KMS-11 (cell line): ENCODE results near the gene ABHD17C.

ENCODE experiments used
- H2AFZ ChIP-seq: fragments of 200-600 bp; sonication (generic); 2 replicates; pipeline ENCODE4 v1.6.1; 2016; ENCODE audit warnings: antibody characterized with exemption, mixed run types, low read depth
- H3K27ac ChIP-seq: fragments of 200-600 bp; sonication (generic); 2 replicates; pipeline ENCODE4 v1.6.1; 2016; ENCODE audit warnings: mild to moderate bottlenecking, mixed run types
- H3K27me3 ChIP-seq: fragments of 200-600 bp; sonication (generic); 2 replicates; pipeline ENCODE4 v1.6.1; 2017; ENCODE audit warnings: mild to moderate bottlenecking, low read depth, mixed run types, moderate library complexity; ENCODE audit not compliant: insufficient read depth
- H3K36me3 ChIP-seq: fragments of 200-600 bp; sonication (generic); 2 replicates; pipeline ENCODE4 v1.6.1; 2017; ENCODE audit warnings: mild to moderate bottlenecking, mixed run types; ENCODE audit not compliant: insufficient read depth
- H3K4me1 ChIP-seq: fragments of 200-600 bp; sonication (generic); 2 replicates; pipeline ENCODE4 v1.6.1; 2016; ENCODE audit warnings: mild to moderate bottlenecking, low read depth, mixed run types; ENCODE audit not compliant: poor library complexity, severe bottlenecking
- H3K4me2 ChIP-seq: fragments of 200-600 bp; sonication (generic); 2 replicates; pipeline ENCODE4 v1.7.0; 2016; ENCODE audit warnings: mild to moderate bottlenecking, mixed run types
- H3K4me3 ChIP-seq: fragments of 200-600 bp; sonication (generic); IDR thresholded peaks from 2 replicates; pipeline ENCODE4 v1.6.1; 2017; ENCODE audit warnings: low read depth, low read length, mixed read lengths; ENCODE audit not compliant: insufficient read depth
- H3K79me2 ChIP-seq: fragments of 200-600 bp; sonication (generic); 2 replicates; pipeline ENCODE4 v1.6.1; 2016; ENCODE audit warnings: low read depth, mixed run types; ENCODE audit not compliant: insufficient read depth
- H3K9ac ChIP-seq: fragments of 200-600 bp; sonication (generic); 2 replicates; pipeline ENCODE4 v1.6.1; 2016; ENCODE audit warnings: mild to moderate bottlenecking, mixed run types
- H4K20me1 ChIP-seq: fragments of 200-600 bp; sonication (generic); 2 replicates; pipeline ENCODE4 v1.6.1; 2016; ENCODE audit warnings: mild to moderate bottlenecking, mixed run types; ENCODE audit not compliant: insufficient read depth
- CTCF ChIP-seq: fragments of 200-600 bp; sonication (generic); conservative IDR thresholded peaks from 2 replicates; pipeline ENCODE4 v1.6.1; 2017; ENCODE audit warnings: low read depth, mild to moderate bottlenecking, antibody characterized with exemption, low read length, moderate library complexity, mixed read lengths

Gene ABHD17C

DNA sequence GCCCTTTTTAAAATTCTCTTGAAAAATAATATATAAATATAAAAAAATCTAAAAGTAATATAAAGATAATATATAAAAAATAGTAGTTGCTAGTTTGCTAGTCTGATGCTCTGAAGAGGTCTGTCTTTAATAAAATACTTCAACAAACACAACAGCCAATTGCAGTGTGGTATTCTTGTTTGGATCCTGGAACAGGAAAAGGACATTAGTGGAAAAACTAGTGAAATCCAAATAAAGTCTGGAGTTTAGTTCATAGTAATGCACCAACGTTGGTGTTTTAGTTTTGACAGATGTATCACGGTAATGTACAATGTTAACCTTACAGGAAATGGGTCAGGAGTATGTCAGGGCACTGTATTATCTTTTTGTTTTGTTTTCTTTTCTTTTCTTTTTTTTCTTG, 58.1 kb downstream of the ABHD17C start:
- Histone ChIP-seq H3K79me2 (no peaks in the 10 kb centered on the region), H3K4me1 (no peaks in the 10 kb centered on the region), H3K4me3 (no peak overlapping the region), H3K4me2 (no peak overlapping the region), H3K9ac (no peak overlapping the region), H3K27me3 (no peaks in the 10 kb centered on the region), H3K27ac (no peak overlapping the region), H4K20me1 (no peaks in the 10 kb centered on the region), H3K36me3 (no peaks in the 10 kb centered on the region), H2AFZ (no peak overlapping the region)
- no peak for TF ChIP-seq CTCF

- Histone ChIP-seq H2AFZ (no peak overlapping the region), H3K9ac (no peak overlapping the region), H3K36me3 (no peaks in the 10 kb centered on the region), H3K4me2 (no peak overlapping the region), H4K20me1 (no peaks in the 10 kb centered on the region), H3K4me1 (no peaks in the 10 kb centered on the region), H3K27ac (no peak overlapping the region), H3K79me2 (no peaks in the 10 kb centered on the region), H3K27me3 (no peaks in the 10 kb centered on the region), H3K4me3 (no peak overlapping the region)
- TF ChIP-seq CTCF, result no peak
Observed at GRCh38 chr15:80754014-80754413, 58.9 kb downstream of the ABHD17C start.

DNA sequence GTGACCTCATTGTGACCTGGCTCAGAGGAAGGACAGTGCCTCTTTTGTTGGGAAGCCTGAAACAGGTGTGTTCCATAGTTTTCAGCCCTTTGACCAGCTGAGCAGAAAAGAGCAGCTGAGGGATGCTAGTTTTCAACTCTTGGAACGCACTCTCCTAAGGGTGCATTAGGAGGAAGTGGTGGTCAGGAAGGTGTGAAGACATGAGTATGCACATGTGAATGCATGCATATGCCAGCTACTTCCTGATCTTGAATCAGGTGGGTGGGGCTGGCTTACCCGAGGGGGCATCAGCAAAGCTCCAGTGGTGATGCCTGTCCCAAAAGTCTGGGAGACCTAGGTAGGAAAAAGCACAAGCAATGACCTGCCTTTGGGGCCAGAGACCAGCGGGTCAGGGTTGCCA, 60.8 kb downstream of the ABHD17C start:
- H3K79me2 ChIP-seq, result no peaks in the 10 kb centered on the region
- no peak overlapping the region for H3K9ac ChIP-seq
- no peaks in the 10 kb centered on the region for H3K27me3 ChIP-seq
- H4K20me1 ChIP-seq, result no peaks in the 10 kb centered on the region
- no peaks in the 10 kb centered on the region for H3K4me1 ChIP-seq
- no peaks in the 10 kb centered on the region for H3K36me3 ChIP-seq
- H3K27ac ChIP-seq, result no peak overlapping the region
- no peak overlapping the region for H3K4me2 ChIP-seq
- no peak overlapping the region for H3K4me3 ChIP-seq
- TF ChIP-seq CTCF, result no peak
- no peak overlapping the region for H2AFZ ChIP-seq

GRCh38 chr15:80758130-80758745, 63.1 kb downstream of the ABHD17C start:
- Histone ChIP-seq H3K27ac (no peak overlapping the region), H2AFZ (no peak overlapping the region), H4K20me1 (no peaks in the 10 kb centered on the region), H3K27me3 (no peaks in the 10 kb centered on the region), H3K4me1 (no peaks in the 10 kb centered on the region), H3K36me3 (no peaks in the 10 kb centered on the region), H3K79me2 (no peaks in the 10 kb centered on the region), H3K9ac (no peak overlapping the region), H3K4me3 (no peak overlapping the region), H3K4me2 (no peak overlapping the region)
- TF ChIP-seq CTCF, result no peak
